ENCODE data around the gene CAPZB.
A peak's percentile ranks its signal among the peaks of the same experiment; 100 is the strongest.

The CAPZB gene

GRCh38 chr1:19496527-19496874 lies 11.2 kb upstream of the CAPZB start:
- no peak for DNase-seq

GRCh38 chr1:19495799-19496526 lies 10.6 kb upstream of the CAPZB start:
- no peak for DNase-seq

GRCh38 chr1:19495000-19495656 lies 9.8 kb upstream of the CAPZB start:
- no peak for DNase-seq

DNA sequence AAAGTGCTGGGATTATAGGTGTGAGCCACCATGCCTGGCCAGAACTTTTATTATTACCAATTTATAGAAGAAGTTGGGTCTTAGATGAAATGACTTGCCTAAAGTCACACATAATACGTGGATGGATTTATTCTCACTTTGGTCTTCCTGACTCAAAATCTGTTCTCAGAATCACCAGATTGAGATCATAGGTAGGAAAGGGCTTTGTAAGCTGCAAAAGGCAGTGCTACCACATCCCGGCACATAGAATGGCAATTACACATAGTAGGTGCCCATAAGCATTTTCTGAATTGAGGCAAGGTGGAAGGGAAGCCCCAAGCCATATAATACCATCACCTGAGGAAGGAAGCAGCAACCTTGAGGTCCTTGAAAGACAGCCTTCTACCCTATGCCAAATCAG lies 8.2 kb upstream of the CAPZB start:
- DNase-seq: no peak

DNA sequence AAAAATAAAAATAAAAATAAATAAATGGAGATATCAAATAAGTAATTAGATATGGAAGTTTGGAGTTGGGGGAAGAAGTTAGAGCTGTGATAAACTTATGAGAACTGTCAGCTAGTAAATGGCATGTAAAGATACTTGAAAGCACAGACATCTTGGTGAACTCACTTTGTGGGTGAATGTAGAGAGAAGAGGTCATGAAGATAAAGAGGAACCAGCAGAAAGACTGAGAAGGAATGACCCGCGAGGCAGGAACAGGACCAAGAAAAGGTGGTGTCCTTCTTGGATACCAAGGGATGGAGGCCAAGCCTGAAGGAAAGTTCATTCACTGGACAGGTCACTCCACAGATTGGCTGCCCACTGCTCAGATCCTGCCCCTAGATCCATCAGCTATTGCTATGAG lies 4.7 kb upstream of the CAPZB start:
- no peak for DNase-seq

- DNase-seq: no peak
These were observed 2.8 kb upstream of the CAPZB start for GRCh38 chr1:19488136-19488535.

DNA sequence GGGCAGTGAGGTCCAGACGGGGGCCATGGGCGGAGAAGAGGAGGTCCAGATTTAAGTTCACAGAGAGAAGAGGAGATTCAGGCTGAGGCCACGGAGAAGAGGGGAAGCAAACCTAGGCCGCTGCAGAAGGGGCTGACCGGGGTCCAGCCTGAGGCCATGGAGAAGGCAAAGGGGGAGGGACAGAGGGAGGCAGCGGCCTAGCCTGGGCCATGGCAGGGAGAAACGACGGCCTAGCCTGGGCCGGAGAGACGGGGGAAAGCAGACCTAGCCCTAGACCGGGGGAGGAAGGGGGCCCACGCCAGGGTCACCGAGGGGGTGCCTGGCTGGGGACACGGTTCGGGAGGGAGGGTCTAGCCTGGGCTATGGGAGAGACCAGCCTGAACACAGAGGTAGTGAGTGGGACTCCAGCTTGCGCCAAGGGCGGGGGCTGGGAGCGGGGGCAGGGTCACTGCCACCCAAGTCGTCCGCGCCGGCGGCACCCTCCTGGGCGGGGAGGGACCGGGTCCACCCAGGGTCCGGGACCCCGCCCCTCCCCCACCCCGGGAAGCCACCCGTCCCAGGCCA lies 459 bp downstream of the CAPZB start:
- DNase-seq: peak in 1 of 2 donors; percentile 60

GRCh38 chr1:19484338-19484797 lies 971 bp downstream of the CAPZB start:
- no peak for DNase-seq

GRCh38 chr1:19483691-19484090 lies 1.6 kb downstream of the CAPZB start:
- DNase-seq: no peak

- DNase-seq: no peak
These were observed 2.1 kb downstream of the CAPZB start for GRCh38 chr1:19483261-19483660.

GRCh38 chr1:19481826-19482398 lies 3.4 kb downstream of the CAPZB start:
- no peak for DNase-seq

GRCh38 chr1:19480282-19480681 lies 5.1 kb downstream of the CAPZB start:
- no peak for DNase-seq

DNA sequence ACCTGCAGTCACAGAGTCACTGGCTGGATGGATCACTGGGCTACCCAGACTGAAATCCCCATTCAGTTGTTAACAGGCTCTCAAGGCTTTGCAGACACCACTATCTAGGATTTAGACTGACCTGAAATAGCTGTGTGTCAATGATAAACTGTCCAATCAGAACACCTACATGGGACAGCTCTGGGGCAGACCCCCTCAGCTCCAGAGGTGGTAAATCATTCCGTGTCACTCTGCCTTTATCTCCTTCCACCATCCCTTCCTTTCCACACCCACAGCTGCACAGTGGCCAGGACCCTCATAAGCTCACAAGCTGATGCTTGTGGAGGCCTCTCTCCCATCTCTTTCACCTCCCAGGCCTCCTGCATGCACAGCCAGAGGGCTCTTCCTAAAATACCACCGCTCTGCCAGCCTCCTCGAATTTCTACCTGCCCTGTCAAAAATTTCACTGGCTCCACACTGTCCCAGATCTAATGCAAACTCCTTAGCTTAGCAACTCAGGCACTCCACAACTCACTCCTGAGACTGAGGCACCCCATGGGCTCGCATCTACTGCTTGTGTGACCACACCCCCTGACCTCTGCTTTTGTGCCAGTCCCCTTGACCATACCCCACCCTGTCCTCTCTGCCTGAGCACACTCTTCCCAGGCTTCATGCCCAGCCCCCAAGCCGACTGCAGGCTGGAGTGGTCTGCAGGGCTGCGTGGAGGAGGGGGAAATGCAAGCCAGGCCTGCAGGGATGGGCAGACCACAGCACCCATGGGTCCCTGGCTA lies 5.8 kb downstream of the CAPZB start:
- DNase-seq: no peak

GRCh38 chr1:19478322-19478721 lies 7.0 kb downstream of the CAPZB start:
- DNase-seq: no peak

DNA sequence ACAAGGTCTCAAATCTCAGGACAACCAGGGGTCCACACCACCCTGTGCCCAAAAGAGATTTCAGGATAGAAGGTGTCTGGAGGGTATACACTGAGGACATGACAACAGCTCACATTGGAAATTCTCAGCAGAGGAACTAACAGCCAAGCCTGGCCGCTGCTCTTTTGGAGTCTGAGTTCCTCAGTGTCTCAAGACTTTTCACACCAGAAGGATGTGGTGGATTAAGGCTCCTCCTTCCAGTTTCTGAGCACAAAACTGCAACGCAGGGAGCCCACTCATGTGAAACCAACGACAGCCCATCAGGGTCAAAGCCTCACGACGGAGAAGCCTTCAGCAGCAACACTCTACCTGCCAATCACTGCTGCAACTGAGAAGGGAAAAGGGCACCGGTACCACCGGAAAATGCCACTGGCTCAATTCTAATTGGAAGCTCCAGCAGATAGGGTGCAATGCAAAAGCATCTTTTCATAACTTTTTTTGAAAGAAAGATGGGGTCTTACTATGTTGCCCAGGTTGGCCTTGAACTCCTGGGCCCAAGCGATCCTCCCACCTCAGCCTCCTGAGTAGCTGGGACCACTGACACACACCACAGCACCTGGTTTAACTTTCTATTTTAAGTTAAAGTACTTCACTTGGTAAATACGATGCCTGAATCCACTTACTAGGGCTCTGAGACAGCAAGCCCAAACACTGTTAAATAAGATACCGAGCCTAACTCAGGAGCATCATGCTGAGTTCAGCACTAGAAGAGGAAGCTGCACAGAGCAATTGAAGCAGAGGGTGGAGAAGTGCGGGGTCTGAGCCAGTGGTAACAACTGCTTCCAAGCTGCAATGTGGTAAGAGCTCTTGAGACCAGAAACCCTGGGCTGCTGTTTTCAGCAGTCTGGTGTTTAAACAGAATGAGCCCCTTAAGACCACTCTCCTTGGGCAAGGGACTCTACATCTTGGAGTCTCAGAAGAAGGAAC lies 7.8 kb downstream of the CAPZB start:
- peak in 1 of 2 donors; percentile 68 for DNase-seq

- peak; percentile 20 to 87 for DNase-seq
These were observed 8.7 kb downstream of the CAPZB start for GRCh38 chr1:19476450-19477190.

GRCh38 chr1:19475296-19475695 lies 10.0 kb downstream of the CAPZB start:
- no peak for DNase-seq

DNA sequence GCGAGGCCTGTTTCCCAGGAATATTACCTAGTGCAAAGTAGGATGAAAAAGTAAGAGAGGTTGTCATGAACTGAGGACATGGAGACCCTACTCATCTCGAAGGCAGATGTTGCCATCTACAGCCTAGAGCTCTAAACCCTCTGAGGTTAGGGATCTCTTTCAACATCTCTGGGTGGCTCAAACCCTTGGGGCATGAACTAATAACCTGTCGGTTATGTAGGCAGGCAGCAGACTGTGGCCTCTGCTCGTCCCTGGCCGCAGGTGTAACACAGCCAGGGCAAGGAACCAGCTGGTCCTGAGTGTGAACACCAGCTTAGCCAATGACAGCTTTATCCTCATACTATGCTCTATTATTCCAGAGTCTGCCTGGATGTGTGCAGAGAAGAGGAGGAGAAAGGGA lies 13.2 kb downstream of the CAPZB start:
- DNase-seq: no peak

DNA sequence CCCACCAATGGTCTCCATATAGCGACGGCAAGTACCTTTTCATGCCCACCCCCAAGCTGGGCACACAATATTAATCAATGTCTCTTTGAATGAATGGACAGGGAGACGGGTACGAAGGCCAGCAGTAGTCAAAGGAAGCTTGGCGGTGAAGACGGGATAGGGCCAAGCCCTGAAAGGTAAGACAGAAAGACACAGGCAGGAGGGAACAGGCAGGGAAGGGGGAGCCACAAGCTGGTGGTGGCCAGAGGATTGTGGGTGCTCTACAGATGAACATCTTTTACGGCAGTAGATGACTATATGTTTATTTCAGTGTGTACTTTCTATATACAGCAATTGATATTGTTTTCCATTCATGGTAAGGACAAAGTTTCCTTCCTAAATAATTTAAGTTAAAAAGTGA lies 16.3 kb downstream of the CAPZB start:
- no peak for DNase-seq

DNA sequence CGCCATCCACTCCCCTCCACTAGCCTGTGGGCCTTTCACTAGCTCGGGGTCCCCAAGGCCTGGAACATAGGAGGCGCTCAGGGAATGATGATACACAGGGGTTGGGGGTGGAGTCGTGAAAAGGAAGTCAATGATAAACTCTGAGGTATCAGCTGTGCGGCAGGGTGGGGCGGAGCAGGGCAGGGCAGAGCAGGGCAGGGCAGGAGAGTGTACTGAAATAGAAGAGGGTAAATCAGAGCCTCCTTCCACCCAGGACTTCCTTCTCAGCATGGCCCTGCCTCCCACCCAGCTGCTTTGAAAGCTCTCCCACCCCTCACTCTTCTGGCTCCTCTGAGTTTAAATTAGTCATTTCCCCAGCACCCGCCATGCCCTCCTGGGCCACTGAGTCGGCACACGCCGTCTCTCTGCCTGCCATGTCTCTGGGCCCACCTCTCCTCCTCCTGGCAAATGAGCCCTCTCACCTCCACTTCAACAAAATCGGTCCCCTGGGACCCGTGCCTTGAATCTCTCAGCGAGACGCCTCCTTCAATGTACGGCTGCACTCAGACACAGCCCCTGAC lies 16.9 kb downstream of the CAPZB start:
- peak in 1 of 2 donors; percentile 68 for DNase-seq

Data from bone marrow (tissue), 2 donors.